WTC11 (cell line): ENCODE results near the gene IFI6. TPM values are rescaled to one million over a fixed set of nuclear protein-coding genes. Genes with fewer than 3 reads are reported as not detected.
"Not testable (repeated sequence)": the region's sequence is repeated elsewhere in the genome, so short reads cannot be mapped to it uniquely, and the experiment has no call there.

ENCODE experiments used
- ATAC-seq: fragments of 200-7000 bp; cut with Tn5 transposase; 2 replicates; pipeline ENCODE4 v1.10.0; 2021; ENCODE audit warnings: mild to moderate bottlenecking, moderate library complexity
- CTCF ChIA-PET: fragments of 300-600 bp; sonication (Branson Sonifier 250); formaldehyde crosslinking; loops from one replicate; lab custom pipeline; 2021; ENCODE audit warnings: antibody characterized with exemption; lab: Charles Lee
- POLR2A ChIA-PET: fragments of 350-600 bp; sonication (Branson Sonifier 250); formaldehyde crosslinking; loops from one replicate; lab custom pipeline; 2021; ENCODE audit warnings: antibody characterized with exemption; lab: Charles Lee
- DNase-seq: peaks from one replicate; pipeline ENCODE4 v3.0.0; 2021; ENCODE audit warnings: low spot score
- H3K27ac Mint-ChIP-seq: 2 replicates; pipeline ENCODE4 v1.8.0; 2021; ENCODE audit warnings: mixed read lengths
- H3K27me3 Mint-ChIP-seq: 2 replicates; pipeline ENCODE4 v1.8.0; 2021; ENCODE audit warnings: low read depth, mild to moderate bottlenecking, moderate library complexity, mixed read lengths
- H3K36me3 Mint-ChIP-seq: 2 replicates; pipeline ENCODE4 v1.8.0; 2021; ENCODE audit warnings: mixed read lengths
- H3K4me1 Mint-ChIP-seq: 2 replicates; pipeline ENCODE4 v1.8.0; 2022; ENCODE audit warnings: mixed read lengths
- H3K4me3 Mint-ChIP-seq: 2 replicates; pipeline ENCODE4 v1.8.0; 2021; ENCODE audit warnings: mild to moderate bottlenecking, moderate library complexity, mixed read lengths
- H3K9me3 Mint-ChIP-seq: 2 replicates; pipeline ENCODE4 v1.8.0; 2021; ENCODE audit warnings: mixed read lengths
- CREB1 ChIP-seq: sonication (generic); formaldehyde crosslinking; IDR thresholded peaks from 2 replicates; pipeline ENCODE4 v1.8.0; 2023; ENCODE audit warnings: mild to moderate bottlenecking, missing genetic modification reagents
- E2F5 ChIP-seq: sonication (generic); formaldehyde crosslinking; IDR thresholded peaks from 2 replicates; pipeline ENCODE4 v1.8.1; 2022; ENCODE audit warnings: mild to moderate bottlenecking, moderate library complexity, missing genetic modification reagents
- HMGA2 ChIP-seq: fragments of 250-450 bp; sonication (Bioruptor Pico); IDR thresholded peaks from 2 replicates; pipeline ENCODE4 v1.4.0; 2021; ENCODE audit warnings: mild to moderate bottlenecking, moderate library complexity
- IRF1 ChIP-seq: sonication (generic); formaldehyde crosslinking; IDR thresholded peaks from 2 replicates; pipeline ENCODE4 v1.8.0; 2023; ENCODE audit warnings: missing genetic modification reagents
- JUN ChIP-seq: sonication (generic); formaldehyde crosslinking; IDR thresholded peaks from 2 replicates; pipeline ENCODE4 v1.8.0; 2023; ENCODE audit warnings: mild to moderate bottlenecking, missing genetic modification reagents
- NFYB ChIP-seq: sonication (generic); formaldehyde crosslinking; conservative IDR thresholded peaks from 2 replicates; pipeline ENCODE4 v1.8.0; 2022; ENCODE audit warnings: low read depth, missing genetic modification reagents
- NR1H2 ChIP-seq: sonication (generic); formaldehyde crosslinking; IDR thresholded peaks from 2 replicates; pipeline ENCODE4 v1.9.0; 2021; ENCODE audit warnings: mild to moderate bottlenecking, moderate library complexity, missing genetic modification reagents
- NR2C2 ChIP-seq: sonication (generic); formaldehyde crosslinking; IDR thresholded peaks from 2 replicates; pipeline ENCODE4 v1.8.0; 2022; ENCODE audit warnings: mild to moderate bottlenecking, missing genetic modification reagents
- NR3C1 ChIP-seq: sonication (generic); formaldehyde crosslinking; conservative IDR thresholded peaks from 2 replicates; pipeline ENCODE4 v1.8.1; 2023; ENCODE audit warnings: low read depth, mild to moderate bottlenecking, missing genetic modification reagents
- OVOL2 ChIP-seq: fragments of 250-450 bp; sonication (Bioruptor Pico); IDR thresholded peaks from 2 replicates; pipeline ENCODE4 v1.9.0; 2021; ENCODE audit warnings: mild to moderate bottlenecking, borderline replicate concordance
- RORB ChIP-seq: fragments of 250-450 bp; sonication (Bioruptor Pico); IDR thresholded peaks from 2 replicates; pipeline ENCODE4 v1.9.0; 2021; ENCODE audit warnings: mild to moderate bottlenecking
- STAT6 ChIP-seq: sonication (generic); formaldehyde crosslinking; conservative IDR thresholded peaks from 2 replicates; pipeline ENCODE4 v1.8.1; 2023; ENCODE audit warnings: mild to moderate bottlenecking, low read depth, missing genetic modification reagents, moderate library complexity
- ZBTB21 ChIP-seq: sonication (generic); formaldehyde crosslinking; IDR thresholded peaks from 2 replicates; pipeline ENCODE4 v1.8.1; 2023; ENCODE audit warnings: mild to moderate bottlenecking, missing genetic modification reagents, borderline replicate concordance
- ZNF263 ChIP-seq: sonication (generic); formaldehyde crosslinking; IDR thresholded peaks from 2 replicates; pipeline ENCODE4 v1.8.1; 2022; ENCODE audit warnings: low read depth, mild to moderate bottlenecking, moderate library complexity, missing genetic modification reagents
- ZNF317 ChIP-seq: sonication (generic); formaldehyde crosslinking; IDR thresholded peaks from 2 replicates; pipeline ENCODE4 v1.8.1; 2023; ENCODE audit warnings: low read depth, mild to moderate bottlenecking, moderate library complexity, missing genetic modification reagents, borderline replicate concordance
- total RNA-seq: library from RNA; stranded (reverse); gene quantifications from 3 replicates; pipeline ENCODE4 v1.2.3, GENCODE V29; 2021
- TF ChIP-seq, protein P1 (sequence below): fragments of 250-450 bp; sonication (Bioruptor Pico); IDR thresholded peaks from 2 replicates; pipeline ENCODE4 v2.1.2; 2022; ENCODE audit warnings: mild to moderate bottlenecking, moderate library complexity
- TF ChIP-seq, protein P2 (sequence below): sonication (generic); formaldehyde crosslinking; conservative IDR thresholded peaks from 2 replicates; pipeline ENCODE4 v1.8.1; 2022; ENCODE audit warnings: mild to moderate bottlenecking, missing genetic modification reagents
- TF ChIP-seq, protein P3 (sequence below): fragments of 200-600 bp; IDR thresholded peaks from 2 replicates; pipeline ENCODE4 v1.8.0; 2022; ENCODE audit warnings: antibody characterized with exemption
- TF ChIP-seq, protein P4 (sequence below): sonication (generic); formaldehyde crosslinking; IDR thresholded peaks from 2 replicates; pipeline ENCODE4 v1.8.0; 2022; ENCODE audit warnings: mild to moderate bottlenecking, missing genetic modification reagents
- TF ChIP-seq, protein P5 (sequence below): fragments of 250-450 bp; sonication (Bioruptor Pico); IDR thresholded peaks from 2 replicates; pipeline ENCODE4 v1.8.0; 2021; ENCODE audit warnings: mild to moderate bottlenecking

Gene IFI6
- total RNA-seq, 1 experiment from 2014 or later: 4.5 TPM

- TF ChIP-seq, protein P1, sequence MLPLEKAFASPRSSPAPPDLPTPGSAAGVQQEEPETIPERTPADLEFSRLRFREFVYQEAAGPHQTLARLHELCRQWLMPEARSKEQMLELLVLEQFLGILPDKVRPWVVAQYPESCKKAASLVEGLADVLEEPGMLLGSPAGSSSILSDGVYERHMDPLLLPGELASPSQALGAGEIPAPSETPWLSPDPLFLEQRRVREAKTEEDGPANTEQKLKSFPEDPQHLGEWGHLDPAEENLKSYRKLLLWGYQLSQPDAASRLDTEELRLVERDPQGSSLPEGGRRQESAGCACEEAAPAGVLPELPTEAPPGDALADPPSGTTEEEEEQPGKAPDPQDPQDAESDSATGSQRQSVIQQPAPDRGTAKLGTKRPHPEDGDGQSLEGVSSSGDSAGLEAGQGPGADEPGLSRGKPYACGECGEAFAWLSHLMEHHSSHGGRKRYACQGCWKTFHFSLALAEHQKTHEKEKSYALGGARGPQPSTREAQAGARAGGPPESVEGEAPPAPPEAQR: no peak
- TF ChIP-seq CREB1 (CRISPR knock-in tag) (no peak), NFYB (no peak), NR3C1 (CRISPR knock-in tag) (no peak)
- TF ChIP-seq, protein P2, sequence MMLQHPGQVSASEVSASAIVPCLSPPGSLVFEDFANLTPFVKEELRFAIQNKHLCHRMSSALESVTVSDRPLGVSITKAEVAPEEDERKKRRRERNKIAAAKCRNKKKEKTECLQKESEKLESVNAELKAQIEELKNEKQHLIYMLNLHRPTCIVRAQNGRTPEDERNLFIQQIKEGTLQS (CRISPR knock-in tag): no peak
Observed at GRCh38 chr1:27630859-27631491, 41.0 kb downstream of the IFI6 start (continued).

GRCh38 chr1:27628712-27629111, 43.3 kb downstream of the IFI6 start:
- H3K4me3 Mint-ChIP-seq: no peak overlapping the region
- no peak overlapping the region for H3K27ac Mint-ChIP-seq
- no peaks in the 10 kb centered on the region for H3K9me3 Mint-ChIP-seq
- TF ChIP-seq, protein P3, sequence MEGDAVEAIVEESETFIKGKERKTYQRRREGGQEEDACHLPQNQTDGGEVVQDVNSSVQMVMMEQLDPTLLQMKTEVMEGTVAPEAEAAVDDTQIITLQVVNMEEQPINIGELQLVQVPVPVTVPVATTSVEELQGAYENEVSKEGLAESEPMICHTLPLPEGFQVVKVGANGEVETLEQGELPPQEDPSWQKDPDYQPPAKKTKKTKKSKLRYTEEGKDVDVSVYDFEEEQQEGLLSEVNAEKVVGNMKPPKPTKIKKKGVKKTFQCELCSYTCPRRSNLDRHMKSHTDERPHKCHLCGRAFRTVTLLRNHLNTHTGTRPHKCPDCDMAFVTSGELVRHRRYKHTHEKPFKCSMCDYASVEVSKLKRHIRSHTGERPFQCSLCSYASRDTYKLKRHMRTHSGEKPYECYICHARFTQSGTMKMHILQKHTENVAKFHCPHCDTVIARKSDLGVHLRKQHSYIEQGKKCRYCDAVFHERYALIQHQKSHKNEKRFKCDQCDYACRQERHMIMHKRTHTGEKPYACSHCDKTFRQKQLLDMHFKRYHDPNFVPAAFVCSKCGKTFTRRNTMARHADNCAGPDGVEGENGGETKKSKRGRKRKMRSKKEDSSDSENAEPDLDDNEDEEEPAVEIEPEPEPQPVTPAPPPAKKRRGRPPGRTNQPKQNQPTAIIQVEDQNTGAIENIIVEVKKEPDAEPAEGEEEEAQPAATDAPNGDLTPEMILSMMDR: no peak
- no peak for TF ChIP-seq OVOL2
- no peak for TF ChIP-seq NR1H2 (CRISPR knock-in tag)
- no peak for TF ChIP-seq E2F5
- no peak for TF ChIP-seq IRF1 (CRISPR knock-in tag)
- no peak for TF ChIP-seq ZBTB21 (CRISPR knock-in tag)
- no peak for TF ChIP-seq NR2C2
- no peak for TF ChIP-seq ZNF317 (CRISPR knock-in tag)
- no peak for TF ChIP-seq ZNF263
- no peak for TF ChIP-seq RORB (CRISPR knock-in tag)
- TF ChIP-seq, protein P4, sequence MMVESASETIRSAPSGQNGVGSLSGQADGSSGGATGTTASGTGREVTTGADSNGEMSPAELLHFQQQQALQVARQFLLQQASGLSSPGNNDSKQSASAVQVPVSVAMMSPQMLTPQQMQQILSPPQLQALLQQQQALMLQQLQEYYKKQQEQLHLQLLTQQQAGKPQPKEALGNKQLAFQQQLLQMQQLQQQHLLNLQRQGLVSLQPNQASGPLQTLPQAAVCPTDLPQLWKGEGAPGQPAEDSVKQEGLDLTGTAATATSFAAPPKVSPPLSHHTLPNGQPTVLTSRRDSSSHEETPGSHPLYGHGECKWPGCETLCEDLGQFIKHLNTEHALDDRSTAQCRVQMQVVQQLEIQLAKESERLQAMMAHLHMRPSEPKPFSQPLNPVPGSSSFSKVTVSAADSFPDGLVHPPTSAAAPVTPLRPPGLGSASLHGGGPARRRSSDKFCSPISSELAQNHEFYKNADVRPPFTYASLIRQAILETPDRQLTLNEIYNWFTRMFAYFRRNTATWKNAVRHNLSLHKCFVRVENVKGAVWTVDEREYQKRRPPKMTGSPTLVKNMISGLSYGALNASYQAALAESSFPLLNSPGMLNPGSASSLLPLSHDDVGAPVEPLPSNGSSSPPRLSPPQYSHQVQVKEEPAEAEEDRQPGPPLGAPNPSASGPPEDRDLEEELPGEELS (CRISPR knock-in tag): no peak
- no peak for TF ChIP-seq HMGA2
- TF ChIP-seq, protein P2 (CRISPR knock-in tag): no peak
- TF ChIP-seq STAT6: no peak
- TF ChIP-seq, protein P5, sequence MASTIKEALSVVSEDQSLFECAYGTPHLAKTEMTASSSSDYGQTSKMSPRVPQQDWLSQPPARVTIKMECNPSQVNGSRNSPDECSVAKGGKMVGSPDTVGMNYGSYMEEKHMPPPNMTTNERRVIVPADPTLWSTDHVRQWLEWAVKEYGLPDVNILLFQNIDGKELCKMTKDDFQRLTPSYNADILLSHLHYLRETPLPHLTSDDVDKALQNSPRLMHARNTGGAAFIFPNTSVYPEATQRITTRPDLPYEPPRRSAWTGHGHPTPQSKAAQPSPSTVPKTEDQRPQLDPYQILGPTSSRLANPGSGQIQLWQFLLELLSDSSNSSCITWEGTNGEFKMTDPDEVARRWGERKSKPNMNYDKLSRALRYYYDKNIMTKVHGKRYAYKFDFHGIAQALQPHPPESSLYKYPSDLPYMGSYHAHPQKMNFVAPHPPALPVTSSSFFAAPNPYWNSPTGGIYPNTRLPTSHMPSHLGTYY (CRISPR knock-in tag): no peak
- TF ChIP-seq JUN (CRISPR knock-in tag): no peak
- DNase-seq: no peak
- ChIA-PET POLR2A (interaction anchor here (1.6 kb wide), 1 partner anchor 14 kb away, joined by 3 read pairs; no protein-coding TSS in a partner anchor), CTCF (interaction anchor here (0.6 to 2.0 kb wide), 10 partner anchors 12 to 271 kb away, joined by 3 to 10 read pairs (median 5); partner anchors contain the start of gene IFI6)
- peaks cover 18% of the 10 kb centered on the region for H3K27me3 Mint-ChIP-seq
- ATAC-seq: no peak
- peaks cover 35% of the 10 kb centered on the region for H3K4me1 Mint-ChIP-seq
- H3K36me3 Mint-ChIP-seq: no peaks in the 10 kb centered on the region

DNA sequence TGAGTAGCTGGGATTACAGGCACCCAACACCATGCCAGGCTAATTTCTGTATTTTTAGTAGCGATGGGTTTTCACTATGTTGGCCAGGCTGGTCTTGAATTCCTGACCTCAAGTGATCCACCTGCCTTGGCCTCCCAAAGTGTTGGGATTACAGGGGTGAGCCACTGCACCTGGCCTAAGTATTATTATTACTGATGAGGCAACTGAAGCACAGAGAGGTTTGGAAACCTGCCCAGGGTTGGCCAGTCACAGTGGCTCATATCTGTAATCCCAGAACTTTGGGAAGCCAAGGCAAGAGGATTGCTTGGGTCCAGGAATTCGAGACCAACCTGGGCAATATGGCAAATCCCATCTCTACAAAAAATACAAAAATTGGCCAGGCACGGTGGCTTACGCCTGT, 44.3 kb downstream of the IFI6 start:
- ChIA-PET POLR2A (interaction anchor here (1.6 kb wide), 1 partner anchor 13 kb away, joined by 3 read pairs; no protein-coding TSS in a partner anchor), CTCF (interaction anchor here (0.6 to 2.0 kb wide), 6 partner anchors 11 to 1167 kb away, joined by 3 to 6 read pairs (median 5); no protein-coding TSS in a partner anchor)
- H3K36me3 Mint-ChIP-seq, H3K27ac Mint-ChIP-seq, H3K27me3 Mint-ChIP-seq, ATAC-seq, H3K4me3 Mint-ChIP-seq, H3K9me3 Mint-ChIP-seq, DNase-seq: not testable (repeated sequence)
- peaks cover 43% of the 10 kb centered on the region for H3K4me1 Mint-ChIP-seq
